Right lobe of liver (tissue), 6 donors: Measurements from ENCODE around the gene CUL9. TPM values are rescaled to one million over a fixed set of nuclear protein-coding genes. Genes with fewer than 3 reads are reported as not detected.

Experiments
- ATAC-seq, 4 donors: fragments of 200-7000 bp; cut with Tn5 transposase; one replicate each; pipeline ENCODE4 v1.9.1; 2020; ENCODE audit warnings: mild to moderate bottlenecking in 4 of 4, moderate library complexity in 4 of 4
- DNase-seq, 3 donors: peaks; one replicate each; pipeline ENCODE4 v3.0.0-alpha.2; 2020
- H3K27ac ChIP-seq, 3 donors: fragments of 200-600 bp; one replicate each; pipeline ENCODE4 v1.8.0; 2022
- H3K27me3 ChIP-seq, 2 donors: fragments of 200-600 bp; one replicate each; pipeline ENCODE4 v1.8.0; 2022
- H3K36me3 ChIP-seq, 4 donors: fragments of 200-600 bp; sonication (generic) in 1 of 4; one replicate each; pipeline versions ENCODE4 v1.5.1 to v1.8.0; 2017 to 2022; ENCODE audit warnings: control low read depth in 1 of 4
- H3K4me1 ChIP-seq, 4 donors: fragments of 200-600 bp; sonication (generic) in 1 of 4; one replicate each; pipeline versions ENCODE4 v1.5.1 to v1.8.0; 2017 to 2022; ENCODE audit warnings: control low read depth in 1 of 4
- H3K4me3 ChIP-seq, 3 donors: fragments of 200-600 bp; one replicate each; pipeline ENCODE4 v1.8.0; 2022
- H3K9me3 ChIP-seq, 4 donors: fragments of 200-600 bp; sonication (generic) in 1 of 4; one replicate each; pipeline versions ENCODE4 v1.5.1 to v1.8.0; 2017 to 2022; ENCODE audit warnings: control low read depth in 1 of 4
- CTCF ChIP-seq, 4 donors: fragments of 200-600 bp in 3 of 4; fragments of 450-650 bp in 1 of 4; IDR thresholded peaks; one replicate each; pipeline versions ENCODE4 v1.5.1 to v1.8.0; 2016 to 2022; ENCODE audit warnings: antibody characterized with exemption in 4 of 4, mild to moderate bottlenecking in 2 of 4
- POLR2A ChIP-seq: fragments of 450-650 bp; IDR thresholded peaks from one replicate; pipeline ENCODE4 v1.6.1; 2017; ENCODE audit warnings: antibody characterized with exemption, mild to moderate bottlenecking
- WGBS: methylation state at CpG from one replicate; pipeline ENCODE4 v1.1.6; 2018; ENCODE audit warnings: low coverage, low lambda C conversion rate; ENCODE audit not compliant: insufficient coverage; ENCODE audit errors: missing lambda C conversion rate; 5-methylcytosine and 5-hydroxymethylcytosine counted together
- intact Hi-C, 2 donors: fragments of 100-400 bp; cut with DNase I; formaldehyde crosslinking; loops; one replicate each; pipeline versions ENCODE4 v1.11.2 to v1.14.1; 2022
- total RNA-seq, 6 experiments: library from RNA; depleted of rRNA in 2 of 6; stranded (reverse); fragments of >200 nt in 2 of 6; fragmentation: NEBNext Ultra II Directional in 3 of 6; extraction: Animal tissue kit (Norgen Biotek cat#: 25700) in 3 of 6; gene quantifications; one replicate each; pipeline versions ENCODE4 v1.1.0 to v1.2.4, GENCODE V29; 2016 to 2023
- donor health status: DM: no; HTN: yes; CAD: no.
- donor health status: DM: no; HTN: no; CAD: no.
- donor health status: DM: no; HTN: no; CAD: no.
- donor health status: DM: no; HTN: yes; CAD: no.
- donor health status: DM: no; HTN: yes; CAD: no.

The CUL9 gene
- total RNA-seq, 6 experiments from 2014 or later, result 14.4 to 17.7 (median 15.2) TPM

DNA sequence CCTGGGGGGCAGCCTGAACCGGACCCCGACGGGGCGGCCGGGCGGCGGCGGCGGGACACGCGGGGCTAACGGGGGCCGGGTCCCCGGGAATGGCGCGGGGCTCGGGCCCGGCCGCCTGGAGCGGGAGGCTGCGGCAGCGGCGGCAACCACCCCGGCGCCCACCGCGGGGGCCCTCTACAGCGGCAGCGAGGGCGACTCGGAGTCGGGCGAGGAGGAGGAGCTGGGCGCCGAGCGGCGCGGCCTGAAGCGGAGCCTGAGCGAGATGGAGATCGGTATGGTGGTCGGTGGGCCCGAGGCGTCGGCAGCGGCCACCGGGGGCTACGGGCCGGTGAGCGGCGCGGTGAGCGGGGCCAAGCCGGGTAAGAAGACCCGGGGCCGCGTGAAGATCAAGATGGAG lies 10.3 kb upstream of the CUL9 start:
- H3K9me3 ChIP-seq, result no peaks in the 10 kb centered on the region
- peak overlapping the region; percentile 97 to 100 (median 99) for H3K27ac ChIP-seq
- WGBS, result 3% methylated on average over 13 of the region's 57 CpGs
- H3K4me3 ChIP-seq, result peak overlapping the region; percentile 88 to 98 (median 90)
- no peaks in the 10 kb centered on the region for H3K27me3 ChIP-seq
- ATAC-seq (no peak), DNase-seq (peak in 1 of 3 donors; percentile 68)
- TF ChIP-seq POLR2A, result no peak
- TF ChIP-seq CTCF (IDR thresholded peaks at IDR 0.05), result no peak
- intact Hi-C loops, result no loop called here
- peaks cover 0 to 19% (median 7%) of the 10 kb centered on the region in 4 donors for H3K4me1 ChIP-seq
- peaks cover 5 to 19% (median 10%) of the 10 kb centered on the region in 4 donors for H3K36me3 ChIP-seq

DNA sequence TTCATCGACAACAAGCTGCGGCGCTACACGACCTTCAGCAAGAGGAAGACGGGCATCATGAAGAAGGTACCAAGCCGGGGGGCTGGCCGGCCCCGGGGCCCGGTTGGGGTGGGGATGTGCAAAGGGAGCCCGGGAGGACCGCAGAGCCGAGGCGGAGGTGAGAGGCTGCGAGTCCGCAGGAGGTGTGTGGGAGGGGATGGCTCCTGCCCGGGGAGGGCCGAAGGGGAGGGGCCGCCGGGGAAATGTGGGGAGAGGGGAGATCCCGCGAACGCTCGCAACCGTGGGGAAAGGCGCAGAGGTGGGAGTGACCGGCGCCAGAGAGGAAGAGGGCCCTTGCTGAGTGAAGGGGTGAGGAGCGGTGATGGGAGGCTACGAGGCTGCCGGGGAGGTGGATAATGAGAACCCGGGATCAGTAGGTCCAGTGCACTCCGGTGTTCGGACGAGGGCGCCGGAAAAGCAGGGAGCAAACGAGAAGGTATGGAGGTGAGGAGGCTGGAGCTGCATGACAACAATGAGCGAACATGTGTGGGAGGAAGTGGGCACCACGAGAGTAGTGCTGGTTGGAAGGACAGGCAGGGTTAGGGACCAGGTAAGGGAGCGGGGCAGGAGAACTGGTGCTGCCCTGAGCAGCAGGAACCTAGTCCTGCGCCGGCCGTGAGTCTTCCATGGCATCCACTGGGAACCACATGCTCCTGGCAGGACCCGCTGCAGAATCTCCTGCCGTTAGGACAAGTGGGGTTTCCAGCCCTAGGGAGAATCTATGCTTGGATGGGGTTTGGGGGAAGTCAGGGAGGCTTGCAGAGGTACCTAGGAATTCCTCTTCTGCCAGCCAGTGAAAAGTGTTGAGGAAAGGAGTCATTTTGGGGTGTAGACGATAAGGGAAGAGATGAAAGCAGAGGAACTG lies 9.6 kb upstream of the CUL9 start:
- no peaks in the 10 kb centered on the region for H3K9me3 ChIP-seq
- DNase-seq, result peak; percentile 71 to 79 (median 74)
- 2% methylated on average over 43 of the region's 46 CpGs for WGBS
- H3K4me1 ChIP-seq, result peaks cover 0 to 19% (median 7%) of the 10 kb centered on the region in 4 donors
- no peak for TF ChIP-seq CTCF (IDR thresholded peaks at IDR 0.05)
- peak; percentile 41 for TF ChIP-seq POLR2A
- peak overlapping the region; percentile 88 to 98 (median 90) for H3K4me3 ChIP-seq
- H3K27me3 ChIP-seq, result no peaks in the 10 kb centered on the region
- H3K27ac ChIP-seq, result peak overlapping the region; percentile 97 to 100 (median 99)
- intact Hi-C loops, result no loop called here
- peak in 1 of 4 donors; percentile 0 for ATAC-seq
- H3K36me3 ChIP-seq, result peaks cover 6 to 26% (median 13%) of the 10 kb centered on the region in 4 donors

- no peaks in the 10 kb centered on the region for H3K27me3 ChIP-seq
- TF ChIP-seq POLR2A, result no peak
- no peak for TF ChIP-seq CTCF (IDR thresholded peaks at IDR 0.05)
- peak overlapping the region; percentile 75 to 100 (median 99) for H3K27ac ChIP-seq
- H3K4me1 ChIP-seq, result peaks cover 0 to 19% (median 7%) of the 10 kb centered on the region in 4 donors
- no peaks in the 10 kb centered on the region for H3K9me3 ChIP-seq
- ATAC-seq (no peak), DNase-seq (peak in 1 of 3 donors; percentile 51)
- 71% methylated on average over 4 of the region's 11 CpGs for WGBS
- intact Hi-C loops, result no loop called here
- H3K36me3 ChIP-seq, result peaks cover 7 to 39% (median 19%) of the 10 kb centered on the region in 4 donors
- H3K4me3 ChIP-seq, result peak overlapping the region; percentile 49 to 98 (median 90)
Measured at GRCh38 chr6:43173591-43174262, 8.3 kb upstream of the CUL9 start.

GRCh38 chr6:43174263-43175112 lies 7.5 kb upstream of the CUL9 start:
- peaks cover 7 to 47% (median 23%) of the 10 kb centered on the region in 4 donors for H3K36me3 ChIP-seq
- peak overlapping the region; percentile 75 to 100 (median 99) for H3K27ac ChIP-seq
- 11% methylated on average over 5 of the region's 32 CpGs for WGBS
- no peaks in the 10 kb centered on the region for H3K27me3 ChIP-seq
- TF ChIP-seq POLR2A, result peak; percentile 78
- peak in 2 of 4 donors; percentile 25 to 32 for TF ChIP-seq CTCF (IDR thresholded peaks at IDR 0.05)
- intact Hi-C loops, result no loop called here
- peaks cover 0 to 19% (median 7%) of the 10 kb centered on the region in 4 donors for H3K4me1 ChIP-seq
- ATAC-seq (peak; percentile 67 to 79 (median 73)), DNase-seq (peak; percentile 96 to 97 (median 96))
- peak overlapping the region; percentile 49 to 90 (median 54) for H3K4me3 ChIP-seq
- no peaks in the 10 kb centered on the region for H3K9me3 ChIP-seq
